ENCODE measurements around the gene ADM5. TPM values are rescaled to one million over a fixed set of nuclear protein-coding genes. Genes with fewer than 3 reads are reported as not detected.

ADM5 gene
- polyA plus RNA-seq, 2 of the 4 experiments (the other 2 are of a cell fraction), result 2.0 to 4.3 TPM

GRCh38 chr19:49676784-49677230 lies 12.6 kb upstream of the ADM5 start:
- Histone ChIP-seq H3K4me1 (peaks cover 38% of the 10 kb centered on the region), H3K4me3 (peak overlapping the region; percentile 82), H3K9me3 (no peaks in the 10 kb centered on the region), H3K4me2 (peak overlapping the region; percentile 79; the same call in 2 of the 3 replicates), H3K27ac (peak overlapping the region; percentile 97 to 99)
- under 1% methylated on average over 24 of the region's 34 CpGs for WGBS (ENCODE audit: missing lambda C conversion rate)
- POLR2A ChIA-PET, result interaction anchor here (0.5 to 3.5 kb wide), 30 partner anchors 8 to 237 kb away, joined by 3 to 48 read pairs (median 4); partner anchors contain the start of genes AKT1S1, ALDH16A1, AP2A1 and BCL2L12
- peak; percentile 100 for DNase-seq (ENCODE audit: low read depth in 1 of 2, low spot score in 1 of 2)
- peak; percentile 58 to 81 for ATAC-seq
- no peak for FAIRE-seq
- CTCF ChIA-PET, result interaction anchor here (1.0 to 16.7 kb wide), 16 partner anchors 9 to 174 kb away, joined by 3 to 326 read pairs (median 6); partner anchors contain the start of genes BCL2L12, IRF3 and RRAS
- TF ChIP-seq CEBPB (IDR thresholded peaks at IDR 0.05), result no peak
- TF ChIP-seq MAX (IDR thresholded peaks at IDR 0.05), result no peak
- peak; percentile 98 for TF ChIP-seq PBX3 (IDR thresholded peaks at IDR 0.05)
- TF ChIP-seq POLR2AphosphoS2 (conservative IDR thresholded peaks at IDR 0.05; ENCODE audit: low read length), result 0 out of 2 replicates have a peak, but pooled peaks have one; percentile 22
- peak; percentile 54 for TF ChIP-seq MAFK (IDR thresholded peaks at IDR 0.05; ENCODE audit: partially characterized antibody)

GRCh38 chr19:49677231-49677900 lies 12.0 kb upstream of the ADM5 start, which contains the start of gene PRMT1:
PRMT1 (plus strand) TSS chr19:49677271; CDS start chr19:49677281, 10 bp downstream.
- Histone ChIP-seq H3K4me3 (peak within 1 kb of the TSS; percentile 82), H3K9me3 (no peaks in the 10 kb centered on the region), H3K27ac (peak within 1 kb of the TSS; percentile 97 to 99), H3K4me2 (peak within 1 kb of the TSS; percentile 90), H3K4me1 (peaks cover 33% of the 10 kb centered on the region)
- ChIA-PET POLR2A (interaction anchor here (1.0 to 3.5 kb wide), 13 partner anchors 8 to 224 kb away, joined by 3 to 48 read pairs (median 9); partner anchors contain the start of genes ALDH16A1, AP2A1, BCL2L12 and FUZ), CTCF (interaction anchor here (0.7 to 16.7 kb wide), 20 partner anchors 11 to 458 kb away, joined by 3 to 326 read pairs (median 6); partner anchors contain the start of genes BCL2L12, IRF3 and RRAS)
- ATAC-seq (peak; percentile 21 to 39), DNase-seq (ENCODE audit: low read depth in 1 of 2, low spot score in 1 of 2) (peak in 1 of 2 experiments; percentile 76), FAIRE-seq (no peak)
- WGBS (ENCODE audit: missing lambda C conversion rate), result 1% methylated on average over 31 of the region's 57 CpGs
- no peak for TF ChIP-seq BHLHE40 (IDR thresholded peaks at IDR 0.05; ENCODE audit: low read depth, low read length)
- no peak for TF ChIP-seq HEYL (CRISPR knock-in tag; IDR thresholded peaks at IDR 0.05)
- TF ChIP-seq ZNF302 (CRISPR knock-in tag; IDR thresholded peaks at IDR 0.05), result no peak
- no peak for TF ChIP-seq NFE2L2 (conservative IDR thresholded peaks at IDR 0.05; ENCODE audit: low read length)
- no peak for TF ChIP-seq JUNB (IDR thresholded peaks at IDR 0.05)
- no peak; the same call in 1 of the 2 replicates for TF ChIP-seq NPAS2 (CRISPR knock-in tag; IDR thresholded peaks at IDR 0.05; ENCODE audit: borderline replicate concordance)
- TF ChIP-seq PBX3 (IDR thresholded peaks at IDR 0.05), result no peak
- peak; percentile 49; the same call in 1 of the 2 replicates for TF ChIP-seq HOXA7 (CRISPR knock-in tag; IDR thresholded peaks at IDR 0.05)
- TF ChIP-seq MAFK (IDR thresholded peaks at IDR 0.05; ENCODE audit: partially characterized antibody), result no peak
- TF ChIP-seq PHF8 (IDR thresholded peaks at IDR 0.05; ENCODE audit: borderline replicate concordance, low read depth), result peak; percentile 94
- no peak for TF ChIP-seq SMC3 (IDR thresholded peaks at IDR 0.05)
- TF ChIP-seq CHD2 (IDR thresholded peaks at IDR 0.05; ENCODE audit: low read length, partially characterized antibody), result no peak
- TF ChIP-seq E2F6 (IDR thresholded peaks at IDR 0.05; ENCODE audit: borderline replicate concordance, low read depth), result peak; percentile 51; the same call in 1 of the 2 replicates
- no peak for TF ChIP-seq SREBF2 (IDR thresholded peaks at IDR 0.05)
- peak; percentile 63 to 91; a peak in 4 of 5 replicates for TF ChIP-seq JUN (IDR thresholded peaks at IDR 0.05)
- no peak; the same call in 1 of the 2 replicates for TF ChIP-seq GATA3 (IDR thresholded peaks at IDR 0.05; ENCODE audit: borderline replicate concordance)
- no peak for TF ChIP-seq ESRRA (IDR thresholded peaks at IDR 0.05; ENCODE audit: borderline replicate concordance, low read length)
- TF ChIP-seq NR3C1 (IDR thresholded peaks at IDR 0.05), result no peak
- TF ChIP-seq RFX5 (IDR thresholded peaks at IDR 0.05), result no peak
- no peak for TF ChIP-seq CEBPB (IDR thresholded peaks at IDR 0.05)
- peak; percentile 86 for TF ChIP-seq USF2 (IDR thresholded peaks at IDR 0.05)
- TF ChIP-seq RARB (CRISPR knock-in tag; IDR thresholded peaks at IDR 0.05), result no peak
- no peak for TF ChIP-seq FOXS1 (CRISPR knock-in tag; IDR thresholded peaks at IDR 0.05)
- no peak for TF ChIP-seq CBX2 (IDR thresholded peaks at IDR 0.05; ENCODE audit: borderline replicate concordance, low read depth)
- TF ChIP-seq CTCF (IDR thresholded peaks at IDR 0.05), result no peak
- TF ChIP-seq EHMT2 (IDR thresholded peaks at IDR 0.05; ENCODE audit: low read depth), result no peak
- no peak for TF ChIP-seq KDM5A (IDR thresholded peaks at IDR 0.05)
- no peak for TF ChIP-seq HDAC2 (IDR thresholded peaks at IDR 0.05)
- TF ChIP-seq POLR2A (IDR thresholded peaks at IDR 0.05; ENCODE audit: low read length), result peak; percentile 97
- no peak for TF ChIP-seq RCOR1 (IDR thresholded peaks at IDR 0.05; ENCODE audit: low read depth, low read length)
- TF ChIP-seq EP300 (IDR thresholded peaks at IDR 0.05), result no peak
